T-helper 1 cell (primary cell): ENCODE measurements around the gene DNAJB11.
"Not testable (repeated sequence)": the region's sequence is repeated elsewhere in the genome, so short reads cannot be mapped to it uniquely, and the experiment has no call there.

ENCODE experiments used
- DNase-seq, 5 donors: peaks; one replicate each; pipeline ENCODE4 v3.0.0-alpha.2; 2012 to 2020

DNAJB11 gene

GRCh38 chr3:186620213-186621092 is 49.9 kb downstream of the DNAJB11 start:
- DNase-seq = no peak

- DNase-seq = no peak
These were observed 51.6 kb downstream of the DNAJB11 start for GRCh38 chr3:186621894-186622650.

- no peak for DNase-seq
These were observed 52.3 kb downstream of the DNAJB11 start for GRCh38 chr3:186622651-186623310.

- DNase-seq = no peak
These were observed 54.1 kb downstream of the DNAJB11 start for GRCh38 chr3:186624598-186624997.

- DNase-seq = no peak
These were observed 55.1 kb downstream of the DNAJB11 start for GRCh38 chr3:186625600-186626042.

GRCh38 chr3:186626254-186626847 is 55.8 kb downstream of the DNAJB11 start:
- DNase-seq = no peak

GRCh38 chr3:186627852-186628414 is 57.4 kb downstream of the DNAJB11 start:
- no peak for DNase-seq

- no peak for DNase-seq
These were observed 58.2 kb downstream of the DNAJB11 start for GRCh38 chr3:186628756-186629155.

- no peak for DNase-seq
These were observed 60.6 kb downstream of the DNAJB11 start for GRCh38 chr3:186630950-186631641.

- DNase-seq = no peak
These were observed 63.0 kb downstream of the DNAJB11 start for GRCh38 chr3:186633481-186633880.

GRCh38 chr3:186634207-186634606 is 63.7 kb downstream of the DNAJB11 start:
- not testable (repeated sequence) for DNase-seq
